DOHH2 (cell line): ENCODE data around the gene UPF1.

Experiments used
- CTCF ChIP-seq: fragments of 200-600 bp; sonication (generic); IDR thresholded peaks from one replicate; pipeline ENCODE4 v1.5.1; 2014; ENCODE audit warnings: antibody characterized with exemption, mild to moderate bottlenecking, low read depth, low read length; ENCODE audit not compliant: poor library complexity, severe bottlenecking
- EZH2phosphoT487 ChIP-seq: fragments of 200-600 bp; sonication (generic); IDR thresholded peaks from 2 replicates; pipeline ENCODE4 v1.6.1; 2017; ENCODE audit warnings: borderline replicate concordance, mild to moderate bottlenecking, antibody characterized with exemption, low read length, moderate library complexity, mixed read lengths

- TF ChIP-seq CTCF, result no peak
- no peak for TF ChIP-seq EZH2phosphoT487
Observed at GRCh38 chr19:18850471-18851375, 19.0 kb downstream of the UPF1 start.
